Measurements from ENCODE around the gene RASAL1. TPM values are rescaled to one million over a fixed set of nuclear protein-coding genes. Genes with fewer than 3 reads are reported as not detected.

The RASAL1 gene
- total RNA-seq, 1 donor from 2014 or later: 0.41 TPM

- Histone ChIP-seq H3K27ac (no peak overlapping the region), H3K4me3 (peak overlapping the region; percentile 52), H3K9me3 (no peaks in the 10 kb centered on the region), H3K27me3 (ENCODE audit: low read depth) (peaks cover 54% of the 10 kb centered on the region), H3K36me3 (no peaks in the 10 kb centered on the region), H3K4me1 (peaks cover 10% of the 10 kb centered on the region)
- no peak for TF ChIP-seq CTCF (IDR thresholded peaks at IDR 0.05)
- ATAC-seq: no peak
- intact Hi-C loops (cut with DNase I): no loop called here
- DNase-seq: no peak
These were observed 79.3 kb downstream of the RASAL1 start for GRCh38 chr12:113056381-113056630.

GRCh38 chr12:113055594-113056380, 79.8 kb downstream of the RASAL1 start:
- Histone ChIP-seq H3K27ac (no peak overlapping the region), H3K9me3 (no peaks in the 10 kb centered on the region), H3K27me3 (ENCODE audit: low read depth) (peaks cover 57% of the 10 kb centered on the region), H3K4me3 (no peak overlapping the region), H3K4me1 (peaks cover 10% of the 10 kb centered on the region), H3K36me3 (no peaks in the 10 kb centered on the region)
- intact Hi-C loops (cut with DNase I): no loop called here
- no peak for TF ChIP-seq CTCF (IDR thresholded peaks at IDR 0.05)
- ATAC-seq (peak in 1 of 2 donors; percentile 12), DNase-seq (no peak)

- TF ChIP-seq CTCF (IDR thresholded peaks at IDR 0.05): no peak
- H3K4me3 ChIP-seq: no peak overlapping the region
- intact Hi-C loops (cut with DNase I): no loop called here
- no peak for DNase-seq
- H3K4me1 ChIP-seq: peaks cover 10% of the 10 kb centered on the region
- ATAC-seq: no peak
- H3K9me3 ChIP-seq: no peaks in the 10 kb centered on the region
- no peaks in the 10 kb centered on the region for H3K36me3 ChIP-seq
- peaks cover 56% of the 10 kb centered on the region for H3K27me3 ChIP-seq (ENCODE audit: low read depth)
- H3K27ac ChIP-seq: no peak overlapping the region
These were observed 80.5 kb downstream of the RASAL1 start for GRCh38 chr12:113054948-113055486.

GRCh38 chr12:113052326-113052725, 83.2 kb downstream of the RASAL1 start:
- ATAC-seq (no peak), DNase-seq (no peak)
- Histone ChIP-seq H3K4me3 (no peak overlapping the region), H3K27me3 (ENCODE audit: low read depth) (peaks cover 48% of the 10 kb centered on the region), H3K9me3 (no peaks in the 10 kb centered on the region), H3K27ac (no peak overlapping the region), H3K36me3 (no peaks in the 10 kb centered on the region), H3K4me1 (peaks cover 10% of the 10 kb centered on the region)
- no peak for TF ChIP-seq CTCF (IDR thresholded peaks at IDR 0.05)
- intact Hi-C loops (cut with DNase I): no loop called here

- intact Hi-C loops (cut with DNase I): no loop called here
- no peak for ATAC-seq
These were observed 83.8 kb downstream of the RASAL1 start for GRCh38 chr12:113051759-113052158.

More at GRCh38 chr12:113051759-113052158, 83.8 kb downstream of the RASAL1 start:
- no peak for DNase-seq
- Histone ChIP-seq H3K9me3 (no peaks in the 10 kb centered on the region), H3K36me3 (no peaks in the 10 kb centered on the region), H3K4me3 (no peak overlapping the region), H3K27ac (no peak overlapping the region), H3K27me3 (ENCODE audit: low read depth) (peaks cover 42% of the 10 kb centered on the region), H3K4me1 (peaks cover 5% of the 10 kb centered on the region)
- no peak for TF ChIP-seq CTCF (IDR thresholded peaks at IDR 0.05)
